HL-60 (cell line): Measurements from ENCODE around the gene PSENEN.

Experiments
- GABPA ChIP-seq: IDR thresholded peaks from 2 replicates; pipeline ENCODE4 v1.6.1; 2012; ENCODE audit warnings: low read depth
- POLR2AphosphoS5 ChIP-seq: IDR thresholded peaks from 2 replicates; pipeline ENCODE4 v1.6.1; 2012; ENCODE audit warnings: low read depth
- SPI1 ChIP-seq: IDR thresholded peaks from 2 replicates; pipeline ENCODE4 v1.6.1; 2012; ENCODE audit warnings: low read depth, mild to moderate bottlenecking, borderline replicate concordance
- TF ChIP-seq, protein P1 (sequence below): IDR thresholded peaks from one replicate; pipeline ENCODE4 v1.5.1; 2011; ENCODE audit warnings: low read length, control low read depth, inconsistent platforms; ENCODE audit not compliant: insufficient read depth
- TF ChIP-seq, protein P2 (sequence below): IDR thresholded peaks from 2 replicates; pipeline ENCODE4 v1.6.1; 2012; ENCODE audit warnings: low read depth; ENCODE audit not compliant: insufficient replicate concordance

GRCh38 chr19:35745328-35746086 is at the start of gene PSENEN, which contains the start of gene U2AF1L4:
- TF ChIP-seq, protein P1, sequence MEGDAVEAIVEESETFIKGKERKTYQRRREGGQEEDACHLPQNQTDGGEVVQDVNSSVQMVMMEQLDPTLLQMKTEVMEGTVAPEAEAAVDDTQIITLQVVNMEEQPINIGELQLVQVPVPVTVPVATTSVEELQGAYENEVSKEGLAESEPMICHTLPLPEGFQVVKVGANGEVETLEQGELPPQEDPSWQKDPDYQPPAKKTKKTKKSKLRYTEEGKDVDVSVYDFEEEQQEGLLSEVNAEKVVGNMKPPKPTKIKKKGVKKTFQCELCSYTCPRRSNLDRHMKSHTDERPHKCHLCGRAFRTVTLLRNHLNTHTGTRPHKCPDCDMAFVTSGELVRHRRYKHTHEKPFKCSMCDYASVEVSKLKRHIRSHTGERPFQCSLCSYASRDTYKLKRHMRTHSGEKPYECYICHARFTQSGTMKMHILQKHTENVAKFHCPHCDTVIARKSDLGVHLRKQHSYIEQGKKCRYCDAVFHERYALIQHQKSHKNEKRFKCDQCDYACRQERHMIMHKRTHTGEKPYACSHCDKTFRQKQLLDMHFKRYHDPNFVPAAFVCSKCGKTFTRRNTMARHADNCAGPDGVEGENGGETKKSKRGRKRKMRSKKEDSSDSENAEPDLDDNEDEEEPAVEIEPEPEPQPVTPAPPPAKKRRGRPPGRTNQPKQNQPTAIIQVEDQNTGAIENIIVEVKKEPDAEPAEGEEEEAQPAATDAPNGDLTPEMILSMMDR = no peak
- TF ChIP-seq POLR2AphosphoS5 (no peak), GABPA (peak; percentile 88), SPI1 (peak; percentile 36; the same call in 1 of the 2 replicates)
- TF ChIP-seq, protein P2, sequence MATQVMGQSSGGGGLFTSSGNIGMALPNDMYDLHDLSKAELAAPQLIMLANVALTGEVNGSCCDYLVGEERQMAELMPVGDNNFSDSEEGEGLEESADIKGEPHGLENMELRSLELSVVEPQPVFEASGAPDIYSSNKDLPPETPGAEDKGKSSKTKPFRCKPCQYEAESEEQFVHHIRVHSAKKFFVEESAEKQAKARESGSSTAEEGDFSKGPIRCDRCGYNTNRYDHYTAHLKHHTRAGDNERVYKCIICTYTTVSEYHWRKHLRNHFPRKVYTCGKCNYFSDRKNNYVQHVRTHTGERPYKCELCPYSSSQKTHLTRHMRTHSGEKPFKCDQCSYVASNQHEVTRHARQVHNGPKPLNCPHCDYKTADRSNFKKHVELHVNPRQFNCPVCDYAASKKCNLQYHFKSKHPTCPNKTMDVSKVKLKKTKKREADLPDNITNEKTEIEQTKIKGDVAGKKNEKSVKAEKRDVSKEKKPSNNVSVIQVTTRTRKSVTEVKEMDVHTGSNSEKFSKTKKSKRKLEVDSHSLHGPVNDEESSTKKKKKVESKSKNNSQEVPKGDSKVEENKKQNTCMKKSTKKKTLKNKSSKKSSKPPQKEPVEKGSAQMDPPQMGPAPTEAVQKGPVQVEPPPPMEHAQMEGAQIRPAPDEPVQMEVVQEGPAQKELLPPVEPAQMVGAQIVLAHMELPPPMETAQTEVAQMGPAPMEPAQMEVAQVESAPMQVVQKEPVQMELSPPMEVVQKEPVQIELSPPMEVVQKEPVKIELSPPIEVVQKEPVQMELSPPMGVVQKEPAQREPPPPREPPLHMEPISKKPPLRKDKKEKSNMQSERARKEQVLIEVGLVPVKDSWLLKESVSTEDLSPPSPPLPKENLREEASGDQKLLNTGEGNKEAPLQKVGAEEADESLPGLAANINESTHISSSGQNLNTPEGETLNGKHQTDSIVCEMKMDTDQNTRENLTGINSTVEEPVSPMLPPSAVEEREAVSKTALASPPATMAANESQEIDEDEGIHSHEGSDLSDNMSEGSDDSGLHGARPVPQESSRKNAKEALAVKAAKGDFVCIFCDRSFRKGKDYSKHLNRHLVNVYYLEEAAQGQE = no peak
